Progenitor cell of endocrine pancreas (in vitro differentiated cells): ENCODE measurements around the gene TMEM63A. TPM values are rescaled to one million over a fixed set of nuclear protein-coding genes. Genes with fewer than 3 reads are reported as not detected.
A peak's percentile ranks its signal among the peaks of the same experiment; 100 is the strongest.

Experiments used
- DNase-seq: peaks from one replicate; pipeline ENCODE4 v3.0.0; 2021; ENCODE audit warnings: low spot score; ENCODE audit not compliant: unreplicated experiment
- H3K27ac Mint-ChIP-seq: 2 replicates; pipeline ENCODE4 v1.8.0; 2021; ENCODE audit warnings: mild to moderate bottlenecking, moderate library complexity, mixed read lengths
- H3K27me3 Mint-ChIP-seq: 2 replicates; pipeline ENCODE4 v1.8.0; 2021; ENCODE audit warnings: mixed read lengths
- H3K36me3 Mint-ChIP-seq: 2 replicates; pipeline ENCODE4 v1.8.0; 2022; ENCODE audit warnings: mixed read lengths; ENCODE audit not compliant: insufficient read depth
- H3K4me1 Mint-ChIP-seq: 2 replicates; pipeline ENCODE4 v1.8.0; 2021; ENCODE audit warnings: low read depth, mixed read lengths
- H3K4me3 Mint-ChIP-seq: 2 replicates; pipeline ENCODE4 v1.8.0; 2021; ENCODE audit warnings: low read depth, mild to moderate bottlenecking, moderate library complexity, mixed read lengths
- H3K9me3 Mint-ChIP-seq: 2 replicates; pipeline ENCODE4 v1.8.0; 2021; ENCODE audit warnings: low read depth, mixed read lengths
- CTCF ChIP-seq: fragments of 200-600 bp; sonication (generic); IDR thresholded peaks from one replicate; pipeline ENCODE4 v1.5.0; 2021; ENCODE audit warnings: antibody characterized with exemption, mild to moderate bottlenecking; ENCODE audit not compliant: unreplicated experiment
- total RNA-seq: library from RNA; stranded (reverse); gene quantifications from 2 replicates; pipeline ENCODE4 v1.2.1, GENCODE V29; 2021

Gene TMEM63A
- total RNA-seq, 1 donor from 2014 or later: 246 TPM

DNA sequence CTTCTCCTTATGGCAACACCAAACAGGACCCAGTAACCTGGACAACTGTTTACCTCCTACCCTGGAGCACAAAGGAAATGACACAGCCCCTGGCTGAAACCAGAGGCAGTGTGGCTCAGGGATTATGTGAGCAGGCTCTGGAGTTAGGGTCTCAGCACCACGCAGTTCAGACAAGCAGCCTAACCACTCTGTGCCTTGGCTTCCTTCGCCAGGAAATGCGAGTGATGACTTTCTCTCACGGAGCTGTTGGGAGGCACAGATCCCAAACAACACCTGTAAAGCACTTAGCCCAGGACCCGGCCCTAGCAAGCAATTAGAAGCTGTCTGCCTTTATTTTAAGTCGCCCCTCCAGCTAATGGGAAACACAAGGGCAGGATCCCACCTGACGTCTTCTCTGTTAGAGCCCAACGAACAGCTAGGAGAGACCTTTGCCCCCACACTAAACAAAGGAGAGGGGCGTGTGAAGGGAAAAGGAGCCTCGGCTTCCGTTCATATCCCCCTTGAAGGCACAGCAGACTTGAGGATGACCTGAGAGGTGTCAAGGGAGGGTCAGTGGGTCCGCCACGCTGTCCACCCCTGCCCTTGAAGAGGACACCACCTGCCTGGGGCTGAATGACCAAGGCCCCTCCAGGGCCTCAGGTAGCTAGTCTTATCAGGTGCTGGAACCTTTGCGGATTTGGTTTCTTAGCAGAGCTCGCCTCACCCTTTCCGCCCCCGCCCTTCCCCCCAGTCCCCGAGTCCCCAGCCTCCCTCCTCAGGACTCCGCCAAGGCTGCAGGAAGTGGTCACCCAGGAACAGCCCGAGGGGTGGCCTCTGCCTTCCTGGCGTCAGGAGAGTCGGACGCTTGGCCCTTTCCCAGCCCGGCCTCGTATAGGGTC lies 860 bp downstream of the TMEM63A start:
- Mint-ChIP-seq H3K9me3 (no peaks in the 10 kb centered on the region), H3K27ac (peak overlapping the region; percentile 98), H3K36me3 (peaks cover 10% of the 10 kb centered on the region), H3K27me3 (no peaks in the 10 kb centered on the region), H3K4me3 (peak overlapping the region; percentile 88), H3K4me1 (peaks cover 40% of the 10 kb centered on the region)
- TF ChIP-seq CTCF: no peak
- no peak for DNase-seq

- Mint-ChIP-seq H3K27ac (peak overlapping the region; percentile 98), H3K4me1 (peaks cover 43% of the 10 kb centered on the region), H3K27me3 (no peaks in the 10 kb centered on the region), H3K36me3 (peaks cover 10% of the 10 kb centered on the region), H3K4me3 (peak overlapping the region; percentile 88), H3K9me3 (no peaks in the 10 kb centered on the region)
- DNase-seq: no peak
- TF ChIP-seq CTCF: no peak
These were observed 1.5 kb downstream of the TMEM63A start for GRCh38 chr1:225880636-225881035.

GRCh38 chr1:225880222-225880588 lies 2.0 kb downstream of the TMEM63A start:
- H3K27ac Mint-ChIP-seq: peak overlapping the region; percentile 98

DNA sequence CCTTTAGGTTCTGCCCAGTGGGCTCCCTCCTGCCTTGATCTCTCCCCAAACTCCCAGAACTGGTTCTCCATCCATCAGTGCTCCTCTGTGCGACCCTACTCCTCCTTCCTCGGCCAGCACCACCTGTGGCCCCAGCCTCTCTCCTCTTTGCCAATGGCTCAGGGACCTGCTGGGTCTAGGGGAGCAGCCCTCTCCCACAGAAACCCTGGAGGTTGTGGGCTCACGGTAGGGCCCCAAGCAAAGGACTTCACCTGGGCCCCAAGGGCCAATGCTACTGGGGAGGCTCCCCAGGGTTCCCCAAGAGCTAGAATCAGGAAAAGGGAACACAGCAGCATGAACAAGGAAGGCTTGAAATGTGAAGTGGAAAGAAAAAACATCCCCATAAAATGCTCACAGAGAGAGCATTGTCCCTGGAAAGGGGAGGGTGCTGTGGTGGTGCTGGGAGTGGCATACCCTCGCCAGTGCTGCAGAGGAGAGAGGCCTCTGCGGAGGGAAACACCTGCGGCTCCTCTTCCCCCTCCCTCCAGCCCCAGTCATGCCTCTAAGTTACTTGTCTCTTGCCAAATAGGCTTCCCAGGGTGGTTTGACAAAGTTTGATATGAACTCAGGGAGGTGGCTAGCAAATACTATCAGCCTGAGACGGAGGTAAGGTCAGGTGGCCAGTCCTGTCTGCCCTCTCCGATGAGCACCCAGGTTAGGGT lies 2.5 kb downstream of the TMEM63A start:
- H3K27me3 Mint-ChIP-seq: no peaks in the 10 kb centered on the region
- H3K36me3 Mint-ChIP-seq: peaks cover 11% of the 10 kb centered on the region
- no peak for DNase-seq
- peak overlapping the region; percentile 88 for H3K4me3 Mint-ChIP-seq
- TF ChIP-seq CTCF: no peak
- H3K27ac Mint-ChIP-seq: peak overlapping the region; percentile 98
- no peaks in the 10 kb centered on the region for H3K9me3 Mint-ChIP-seq
- H3K4me1 Mint-ChIP-seq: peaks cover 48% of the 10 kb centered on the region

More at GRCh38 chr1:225880222-225880588, 2.0 kb downstream of the TMEM63A start:
- peak overlapping the region; percentile 88 for H3K4me3 Mint-ChIP-seq
- no peaks in the 10 kb centered on the region for H3K9me3 Mint-ChIP-seq
- no peak for DNase-seq
- H3K4me1 Mint-ChIP-seq: peaks cover 47% of the 10 kb centered on the region
- peaks cover 10% of the 10 kb centered on the region for H3K36me3 Mint-ChIP-seq
- H3K27me3 Mint-ChIP-seq: no peaks in the 10 kb centered on the region
- TF ChIP-seq CTCF: no peak

- Mint-ChIP-seq H3K4me3 (no peak overlapping the region), H3K36me3 (peaks cover 14% of the 10 kb centered on the region), H3K27ac (peak overlapping the region; percentile 83), H3K4me1 (peaks cover 44% of the 10 kb centered on the region), H3K9me3 (no peaks in the 10 kb centered on the region), H3K27me3 (no peaks in the 10 kb centered on the region)
- no peak for DNase-seq
- no peak for TF ChIP-seq CTCF
These were observed 3.9 kb downstream of the TMEM63A start for GRCh38 chr1:225878282-225878681.
